HG02610 (cell line): ENCODE data around the gene CAMK2D.
A peak's percentile ranks its signal among the peaks of the same experiment; 100 is the strongest.
"Not testable (repeated sequence)": the region's sequence is repeated elsewhere in the genome, so short reads cannot be mapped to it uniquely, and the experiment has no call there.

ENCODE experiments used
- ATAC-seq: cut with Tn5 transposase; IDR thresholded peaks from one replicate; pipeline ENCODE4 v1.9.1; 2021; ENCODE audit warnings: mild to moderate bottlenecking, moderate library complexity; ENCODE audit not compliant: unreplicated experiment

Gene CAMK2D

GRCh38 chr4:113687067-113687718, 74.3 kb downstream of the CAMK2D start:
- no peak for ATAC-seq

GRCh38 chr4:113685157-113685556, 76.4 kb downstream of the CAMK2D start:
- ATAC-seq = not testable (repeated sequence)

GRCh38 chr4:113684534-113685091, 76.9 kb downstream of the CAMK2D start:
- ATAC-seq = peak; percentile 64

- peak; percentile 96 for ATAC-seq
These were observed 78.6 kb downstream of the CAMK2D start for GRCh38 chr4:113682730-113683537.

- ATAC-seq = no peak
These were observed 82.9 kb downstream of the CAMK2D start for GRCh38 chr4:113678641-113679040.

GRCh38 chr4:113677325-113677724, 84.2 kb downstream of the CAMK2D start:
- no peak for ATAC-seq

GRCh38 chr4:113675731-113676697, 85.5 kb downstream of the CAMK2D start:
- no peak for ATAC-seq

GRCh38 chr4:113674733-113675132, 86.8 kb downstream of the CAMK2D start:
- no peak for ATAC-seq

GRCh38 chr4:113674251-113674650, 87.3 kb downstream of the CAMK2D start:
- no peak for ATAC-seq

- ATAC-seq = peak; percentile 93
These were observed 88.1 kb downstream of the CAMK2D start for GRCh38 chr4:113673450-113673849.

GRCh38 chr4:113666386-113667114, 95.0 kb downstream of the CAMK2D start:
- no peak for ATAC-seq

GRCh38 chr4:113665036-113665435, 96.5 kb downstream of the CAMK2D start:
- no peak for ATAC-seq

- no peak for ATAC-seq
These were observed 99.0 kb downstream of the CAMK2D start for GRCh38 chr4:113662581-113662980.

GRCh38 chr4:113659127-113659526, 102.4 kb downstream of the CAMK2D start:
- no peak for ATAC-seq

GRCh38 chr4:113657586-113658233, 103.8 kb downstream of the CAMK2D start:
- ATAC-seq = no peak

- ATAC-seq = no peak
These were observed 107.7 kb downstream of the CAMK2D start for GRCh38 chr4:113653871-113654270.

- ATAC-seq = no peak
These were observed 115.1 kb downstream of the CAMK2D start for GRCh38 chr4:113646442-113646822.

GRCh38 chr4:113645771-113646441, 115.6 kb downstream of the CAMK2D start:
- ATAC-seq = no peak

GRCh38 chr4:113645288-113645687, 116.2 kb downstream of the CAMK2D start:
- ATAC-seq = no peak
